GM12891 (cell line): ENCODE results near the gene RERE.
"Not testable (repeated sequence)": the region's sequence is repeated elsewhere in the genome, so short reads cannot be mapped to it uniquely, and the experiment has no call there.

Source experiments
- DNase-seq: peaks from one replicate; pipeline ENCODE4 v3.0.0; 2011; ENCODE audit warnings: low spot score; ENCODE audit not compliant: insufficient read length
- FAIRE-seq: peaks from 2 replicates; lab custom pipeline; 2011; peaks lifted over from hg19 to GRCh38; lab: Jason Lieb, UNC
- PAX5 ChIP-seq: IDR thresholded peaks from 2 replicates; pipeline ENCODE4 v1.6.1; 2011; ENCODE audit warnings: low read length, moderate library complexity, mild to moderate bottlenecking; ENCODE audit not compliant: insufficient read depth, severe bottlenecking
- POLR2A ChIP-seq: IDR thresholded peaks from 2 replicates; pipeline ENCODE4 v1.6.1; 2011; ENCODE audit warnings: low read depth, low read length, control low read depth
- POLR2AphosphoS5 ChIP-seq: IDR thresholded peaks from 2 replicates; pipeline ENCODE4 v1.6.1; 2011; ENCODE audit warnings: low read depth, low read length, control low read depth
- POU2F2 ChIP-seq: IDR thresholded peaks from 2 replicates; pipeline ENCODE4 v1.6.1; 2011; ENCODE audit warnings: low read depth, mild to moderate bottlenecking, control low read depth, low read length, moderate library complexity
- SPI1 ChIP-seq: IDR thresholded peaks from 2 replicates; pipeline ENCODE4 v1.6.1; 2011; ENCODE audit warnings: low read depth, low read length, control low read depth
- TAF1 ChIP-seq: IDR thresholded peaks from 2 replicates; pipeline ENCODE4 v1.6.1; 2011; ENCODE audit warnings: low read depth, low read length, control low read depth

Gene RERE

GRCh38 chr1:8698012-8698630, 119.3 kb downstream of the RERE start:
- no peak for TF ChIP-seq POLR2A
- no peak for TF ChIP-seq PAX5
- TF ChIP-seq POU2F2, result no peak
- no peak for TF ChIP-seq SPI1
- no peak for TF ChIP-seq TAF1
- no peak for TF ChIP-seq POLR2AphosphoS5
- DNase-seq, result no peak

GRCh38 chr1:8695442-8695841, 122.0 kb downstream of the RERE start:
- DNase-seq, FAIRE-seq: not testable (repeated sequence)

More at GRCh38 chr1:8698012-8698630, 119.3 kb downstream of the RERE start:
- FAIRE-seq, result peak; percentile 41

GRCh38 chr1:8693107-8693506, 124.3 kb downstream of the RERE start:
- TF ChIP-seq TAF1 (no peak), SPI1 (no peak), POU2F2 (no peak), PAX5 (no peak), POLR2AphosphoS5 (no peak), POLR2A (no peak)
- DNase-seq (no peak), FAIRE-seq (no peak)

- DNase-seq, result no peak
- no peak for TF ChIP-seq SPI1
- TF ChIP-seq PAX5, result no peak
- TF ChIP-seq POLR2AphosphoS5, result no peak
- TF ChIP-seq POLR2A, result no peak
- TF ChIP-seq POU2F2, result no peak
- no peak for TF ChIP-seq TAF1
- peak; percentile 16 for FAIRE-seq
Measured at GRCh38 chr1:8691662-8692061, 125.8 kb downstream of the RERE start.

- no peak for TF ChIP-seq SPI1
- no peak for TF ChIP-seq TAF1
- TF ChIP-seq POU2F2, result no peak
- TF ChIP-seq POLR2A, result no peak
- TF ChIP-seq POLR2AphosphoS5, result no peak
- no peak for TF ChIP-seq PAX5
- FAIRE-seq, result no peak
- DNase-seq, result no peak
Measured at GRCh38 chr1:8690253-8690525, 127.3 kb downstream of the RERE start.

GRCh38 chr1:8689431-8690252, 127.8 kb downstream of the RERE start:
- peak; percentile 47 for FAIRE-seq
- TF ChIP-seq SPI1, result peak; percentile 84
- no peak for TF ChIP-seq TAF1
- no peak for DNase-seq

GRCh38 chr1:8687538-8687937, 129.9 kb downstream of the RERE start:
- DNase-seq (no peak), FAIRE-seq (no peak)
- TF ChIP-seq SPI1 (no peak), PAX5 (no peak), POLR2A (no peak), TAF1 (no peak), POLR2AphosphoS5 (no peak), POU2F2 (no peak)

- DNase-seq, result no peak
- peak; percentile 55 for FAIRE-seq
- TF ChIP-seq POU2F2 (no peak), TAF1 (no peak), SPI1 (no peak), POLR2A (no peak), POLR2AphosphoS5 (no peak), PAX5 (no peak)
Measured at GRCh38 chr1:8687039-8687438, 130.4 kb downstream of the RERE start.

- TF ChIP-seq POLR2AphosphoS5 (no peak), POLR2A (no peak), SPI1 (no peak), POU2F2 (no peak), PAX5 (no peak), TAF1 (no peak)
- no peak for FAIRE-seq
- no peak for DNase-seq
Measured at GRCh38 chr1:8685463-8685862, 132.0 kb downstream of the RERE start.

GRCh38 chr1:8684590-8684989, 132.8 kb downstream of the RERE start:
- no peak for TF ChIP-seq POLR2AphosphoS5
- no peak for TF ChIP-seq POLR2A
- DNase-seq (no peak), FAIRE-seq (peak; percentile 40)

GRCh38 chr1:8682573-8682972, 134.9 kb downstream of the RERE start:
- FAIRE-seq, result no peak
- no peak for DNase-seq
- TF ChIP-seq POLR2AphosphoS5 (no peak), POU2F2 (no peak), POLR2A (no peak), SPI1 (no peak), PAX5 (no peak)
